Right atrium auricular region (tissue), 2 donors: Measurements from ENCODE around the gene KDM4D. TPM values are rescaled to one million over a fixed set of nuclear protein-coding genes. Genes with fewer than 3 reads are reported as not detected.
A peak's percentile ranks its signal among the peaks of the same experiment; 100 is the strongest.

ENCODE experiments used
- DNase-seq: peaks from one replicate; pipeline ENCODE4 v3.0.0-alpha.2; 2019; ENCODE audit warnings: low spot score
- H3K27ac ChIP-seq, 2 donors: fragments of 200-600 bp; sonication (generic); 1 replicate in 1 of 2; 2 replicates in 1 of 2; pipeline ENCODE4 v1.5.1; 2016 to 2019
- H3K27me3 ChIP-seq, 2 donors: fragments of 200-600 bp; sonication (generic); one replicate each; pipeline versions ENCODE4 v1.5.1 to v1.6.0; 2017 to 2019
- H3K36me3 ChIP-seq: fragments of 200-600 bp; sonication (generic); one replicate; pipeline ENCODE4 v1.5.1; 2016
- H3K4me1 ChIP-seq, 2 donors: fragments of 200-600 bp; sonication (generic); one replicate each; pipeline versions ENCODE4 v1.5.1 to v1.6.0; 2017 to 2019
- H3K4me3 ChIP-seq, 2 donors: fragments of 200-600 bp; sonication (generic); 1 replicate in 1 of 2; 2 replicates in 1 of 2; pipeline ENCODE4 v1.5.1; 2017 to 2019; ENCODE audit warnings: mild to moderate bottlenecking in 1 of 2, moderate library complexity in 1 of 2
- H3K9me3 ChIP-seq, 2 donors: fragments of 200-600 bp; sonication (generic); one replicate each; pipeline ENCODE4 v1.5.1; 2019
- CTCF ChIP-seq, 2 donors: fragments of 200-600 bp; sonication (generic); IDR thresholded peaks; one replicate each; pipeline ENCODE4 v1.5.1; 2019; ENCODE audit warnings: antibody characterized with exemption in 2 of 2
- total RNA-seq, 2 donors: library from RNA; depleted of rRNA; stranded (reverse); fragments of >200 nt; gene quantifications; one replicate each; pipeline ENCODE4 v1.1.0, GENCODE V29; 2016

Gene KDM4D
- 1 to 10 TPM in 1 of 2 donors, under 1 TPM in 1; 0.90 to 1.1 TPM for total RNA-seq

DNA sequence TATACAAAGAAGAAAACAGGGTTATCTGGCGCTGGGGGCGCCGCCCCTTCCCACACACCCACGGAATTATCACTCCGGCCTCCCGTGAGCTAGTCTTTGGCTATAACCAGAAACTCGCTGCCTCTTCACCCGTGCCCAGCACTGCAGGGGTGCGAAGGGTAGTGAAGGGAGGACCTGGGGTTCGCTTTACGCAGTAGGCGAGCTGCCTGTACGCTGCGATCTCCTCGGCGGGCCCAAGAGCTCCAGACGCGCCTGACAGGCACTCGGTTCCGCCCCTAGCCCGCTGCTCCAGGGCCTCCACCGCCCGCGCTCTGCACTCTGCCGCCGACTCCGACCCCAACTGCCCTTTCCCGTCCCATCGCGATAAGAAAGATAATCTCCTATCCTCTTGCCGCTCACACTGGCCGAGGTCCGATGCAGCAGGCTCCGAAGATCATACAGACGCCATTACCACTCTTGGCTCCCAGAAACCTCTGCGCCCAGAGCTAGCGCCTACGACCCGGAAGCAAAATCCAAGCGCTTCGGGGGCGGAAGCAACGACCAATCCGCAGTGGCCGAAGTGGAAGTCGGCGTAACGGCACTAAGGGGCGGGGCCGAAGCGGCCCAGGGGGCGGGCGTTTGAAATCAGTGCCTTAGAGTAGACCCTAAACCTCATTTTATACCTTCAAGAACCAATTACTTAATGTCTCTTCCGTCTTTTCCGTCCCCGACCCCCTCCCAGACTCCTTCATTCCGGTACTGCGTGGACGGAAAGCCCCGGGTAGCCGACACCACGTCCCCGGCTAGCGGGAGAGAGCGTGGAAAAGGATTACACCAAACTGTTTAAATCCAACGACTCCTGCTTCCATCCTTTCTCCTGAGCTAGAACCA is at the start of gene KDM4D, which contains the start of gene CWC15:
KDM4D (plus strand) TSS at position 611 of the 870 bp plus-strand sequence. CDS start 23,664 bp downstream, outside the sequence.
CWC15 (minus strand) TSS at position 458 of the 870 bp plus-strand sequence. CDS start 1,371 bp downstream, outside the sequence.
- peak; percentile 96 for DNase-seq
- H3K36me3 ChIP-seq, result peaks cover 34% of the 10 kb centered on the region

GRCh38 chr11:94924171-94924572 is 49.3 kb upstream of the KDM4D start:
- no peaks in the 10 kb centered on the region for H3K9me3 ChIP-seq
- no peak for TF ChIP-seq CTCF (IDR thresholded peaks at IDR 0.05)
- no peaks in the 10 kb centered on the region for H3K27me3 ChIP-seq
- H3K36me3 ChIP-seq, result no peaks in the 10 kb centered on the region
- DNase-seq, result no peak
- H3K4me1 ChIP-seq, result peaks cover 0 to 32% of the 10 kb centered on the region in 2 donors
- no peak overlapping the region for H3K27ac ChIP-seq
- no peak overlapping the region for H3K4me3 ChIP-seq

More for the DNA sequence above, at the start of gene KDM4D, which contains the start of gene CWC15:
- Histone ChIP-seq H3K27ac (peak within 1 kb of the TSS; percentile 67 to 85), H3K4me1 (peaks cover 0 to 12% of the 10 kb centered on the region in 2 donors), H3K9me3 (no peaks in the 10 kb centered on the region), H3K27me3 (no peaks in the 10 kb centered on the region), H3K4me3 (peak within 1 kb of the TSS; percentile 76 to 93)
- TF ChIP-seq CTCF (IDR thresholded peaks at IDR 0.05), result peak in 1 of 2 donors; percentile 25

DNA sequence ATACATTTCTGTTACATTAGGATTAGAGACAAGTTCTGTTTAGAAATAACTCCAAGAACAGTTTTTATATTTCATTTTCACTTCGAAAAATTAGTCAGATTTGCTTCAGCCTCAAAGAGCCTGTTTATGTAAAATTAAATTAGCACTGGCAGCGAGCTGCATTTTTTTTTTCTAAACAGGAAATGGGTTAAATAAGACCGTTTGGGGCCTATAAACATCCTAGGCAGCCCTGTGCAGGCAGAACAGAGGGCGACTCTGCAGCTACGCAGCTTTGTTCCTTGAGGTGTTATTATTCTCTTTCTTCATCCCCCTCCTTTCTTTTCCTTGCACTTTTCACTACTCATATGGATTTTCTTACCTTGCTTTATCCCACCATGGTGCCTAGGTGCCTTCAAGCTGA is 48.9 kb upstream of the KDM4D start:
- Histone ChIP-seq H3K27me3 (no peaks in the 10 kb centered on the region), H3K4me3 (no peak overlapping the region), H3K36me3 (no peaks in the 10 kb centered on the region), H3K27ac (no peak overlapping the region), H3K4me1 (peaks cover 0 to 32% of the 10 kb centered on the region in 2 donors), H3K9me3 (no peaks in the 10 kb centered on the region)
- DNase-seq, result no peak
- no peak for TF ChIP-seq CTCF (IDR thresholded peaks at IDR 0.05)

DNA sequence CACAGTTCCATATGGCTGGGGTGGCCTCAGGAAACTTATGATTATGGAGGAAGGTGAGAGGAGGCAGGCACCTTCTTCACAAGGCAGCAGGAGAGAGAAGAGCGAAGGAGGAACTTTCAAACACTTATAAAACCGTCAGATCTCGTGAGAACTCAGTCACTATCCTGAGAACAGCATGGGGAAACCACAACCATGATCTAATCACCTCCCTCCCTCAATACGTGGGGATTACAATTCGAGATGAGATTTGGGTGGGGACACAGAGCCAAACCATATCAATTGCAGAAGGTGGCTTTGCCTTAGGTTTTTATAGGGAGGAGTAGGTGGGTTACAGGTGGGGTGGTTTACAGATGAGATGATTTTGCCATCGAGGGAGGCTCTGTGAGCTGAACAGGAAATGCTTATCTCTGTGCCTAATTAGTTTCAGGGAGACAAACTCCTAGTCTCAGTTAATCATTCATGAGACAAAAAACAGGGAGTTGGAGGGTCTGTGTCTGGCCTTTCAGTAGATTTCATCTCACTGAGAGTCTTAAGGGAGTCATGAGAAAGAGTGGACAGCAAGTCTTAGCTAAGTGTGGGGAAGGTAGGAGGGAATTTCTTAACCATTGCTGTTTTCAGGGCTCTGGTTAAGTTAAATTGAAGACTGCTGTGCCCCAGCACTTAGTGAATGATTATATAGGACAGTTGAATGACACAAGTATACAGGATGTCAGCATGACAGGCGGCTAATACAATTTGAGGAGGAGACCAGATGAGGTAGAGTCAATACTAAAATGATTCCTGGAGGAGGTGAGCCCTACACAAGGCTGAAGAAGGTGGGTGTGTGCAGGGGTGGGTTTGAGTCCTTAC is 47.9 kb upstream of the KDM4D start:
- Histone ChIP-seq H3K36me3 (no peaks in the 10 kb centered on the region), H3K4me3 (no peak overlapping the region), H3K27me3 (no peaks in the 10 kb centered on the region), H3K27ac (peak overlapping the region; percentile 69 to 77), H3K9me3 (no peaks in the 10 kb centered on the region), H3K4me1 (peaks cover 0 to 32% of the 10 kb centered on the region in 2 donors)
- TF ChIP-seq CTCF (IDR thresholded peaks at IDR 0.05), result no peak
- no peak for DNase-seq

- no peak for TF ChIP-seq CTCF (IDR thresholded peaks at IDR 0.05)
- Histone ChIP-seq H3K4me3 (no peak overlapping the region), H3K9me3 (no peaks in the 10 kb centered on the region), H3K4me1 (peaks cover 0 to 32% of the 10 kb centered on the region in 2 donors), H3K36me3 (no peaks in the 10 kb centered on the region), H3K27me3 (no peaks in the 10 kb centered on the region), H3K27ac (peak overlapping the region; percentile 69 to 77)
- no peak for DNase-seq
Observed at GRCh38 chr11:94926271-94926625, 47.3 kb upstream of the KDM4D start.
